Activated CD4-positive, alpha-beta T cell treated with anti-CD3 and anti-CD28 coated beads, Interleukin-2, amount 50 U/mL, for 1 hour (primary cell): ENCODE data around the gene PFKFB2.

Experiments used
- DNase-seq: peaks from one replicate; pipeline ENCODE4 v3.0.0-alpha.2; 2020

Gene PFKFB2

DNA sequence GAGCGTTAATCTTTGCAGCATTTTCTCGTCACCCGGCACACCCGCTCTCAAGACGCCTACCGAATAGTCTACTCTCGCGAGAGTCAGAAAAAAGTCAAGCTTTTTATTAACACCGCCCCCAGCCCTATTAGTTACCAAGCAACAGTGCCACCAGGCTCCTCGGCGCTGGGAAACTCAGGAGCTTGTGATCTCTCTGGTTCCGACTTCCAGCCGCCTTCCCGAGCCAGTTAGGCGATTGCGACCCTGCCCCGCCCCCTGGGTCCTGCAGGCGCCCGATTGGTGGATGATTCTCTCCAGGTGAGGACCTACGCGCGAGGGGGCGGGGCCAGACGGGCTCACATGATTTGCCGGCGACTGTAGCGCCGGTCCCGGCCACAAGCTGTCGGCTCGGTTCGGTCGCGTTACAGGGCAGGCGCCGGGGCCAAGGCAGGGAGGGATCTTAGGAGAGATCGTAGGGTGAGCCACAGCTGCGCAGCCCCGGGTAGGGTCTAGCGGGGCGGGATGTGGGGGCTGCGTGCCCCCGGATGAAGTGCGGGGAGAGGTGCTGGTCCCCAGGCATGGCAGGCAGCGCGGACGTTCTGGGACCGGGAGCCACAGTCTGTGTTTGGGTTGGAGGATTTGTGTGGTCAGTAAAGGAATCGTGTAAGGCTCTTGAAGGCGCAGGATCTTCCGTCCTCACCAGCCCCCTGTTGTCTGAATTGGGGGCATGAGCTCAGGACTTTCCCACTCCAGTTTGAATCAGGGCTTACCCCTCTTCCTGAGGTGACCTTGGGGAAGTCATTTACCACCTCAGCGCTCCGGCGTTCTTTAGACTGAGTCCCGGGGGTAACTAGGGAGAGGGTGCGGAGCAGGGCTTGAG, at the start of gene PFKFB2:
TSS of gene PFKFB2 (plus strand) at position 365 of the 859 bp plus-strand sequence. CDS start 1,443 bp downstream, outside the sequence.
- peak; percentile 97 for DNase-seq

DNA sequence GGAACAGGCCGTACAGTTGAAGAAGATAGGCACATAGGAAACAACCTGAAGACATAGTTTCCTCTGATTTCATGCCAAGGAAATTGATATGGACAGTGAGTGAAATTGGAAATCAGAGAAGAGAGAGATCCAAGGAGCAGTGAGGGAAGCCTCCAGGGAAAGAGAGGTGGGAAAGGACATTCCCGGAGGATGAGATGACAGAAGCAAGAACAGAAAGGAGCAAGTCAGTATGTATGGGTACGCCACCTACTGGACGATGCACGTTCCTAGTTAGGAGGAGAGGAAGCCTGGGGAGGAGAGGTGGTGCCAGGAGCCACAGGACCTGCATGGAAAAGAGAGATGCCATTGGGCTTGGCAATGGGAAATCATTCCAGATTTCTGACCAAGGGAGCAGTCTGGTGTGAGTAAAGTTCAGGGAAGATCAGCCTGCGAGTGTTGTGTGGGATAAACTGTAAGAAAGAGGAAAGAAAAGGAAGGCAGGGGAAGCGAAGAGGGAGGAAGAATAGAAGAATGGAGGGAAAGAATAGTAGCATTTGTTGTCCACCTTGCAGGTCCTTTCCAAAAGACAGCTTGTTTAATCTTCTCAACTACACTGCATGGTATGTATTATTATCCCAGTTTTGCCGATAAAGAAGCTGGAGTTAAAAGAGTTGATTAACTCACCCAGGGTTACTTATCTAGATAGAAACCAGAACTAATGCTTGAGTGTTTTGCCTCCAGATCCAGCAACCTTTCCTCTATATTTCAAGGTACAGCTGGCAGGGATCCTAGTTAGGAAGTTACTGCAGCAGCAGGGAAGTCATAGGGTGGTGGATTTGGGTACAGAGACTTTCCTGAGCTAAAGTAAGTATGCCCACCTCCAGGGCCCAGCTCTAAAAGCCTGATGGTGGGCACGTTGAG, 47.9 kb upstream of the PFKFB2 start:
- peak; percentile 36 for DNase-seq

DNA sequence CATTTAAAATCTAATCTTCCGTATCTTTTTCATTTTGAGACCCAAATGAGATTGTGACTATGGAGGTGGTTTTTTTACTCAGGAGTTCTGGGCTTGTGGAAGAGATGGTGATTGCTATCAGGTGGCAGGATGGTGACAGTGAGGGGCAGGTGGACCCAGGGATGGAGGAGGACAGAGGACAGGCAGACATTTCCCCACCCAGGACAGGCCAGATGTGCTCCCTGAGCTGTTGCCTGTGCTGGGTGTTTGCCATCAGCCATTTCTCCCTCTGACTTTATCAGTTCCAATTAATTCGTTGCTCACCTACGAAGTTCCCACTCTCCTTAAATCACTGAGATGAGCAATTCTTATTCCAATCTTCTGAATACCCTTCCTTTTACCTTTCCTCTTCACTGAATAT, 47.0 kb upstream of the PFKFB2 start:
- no peak for DNase-seq

DNA sequence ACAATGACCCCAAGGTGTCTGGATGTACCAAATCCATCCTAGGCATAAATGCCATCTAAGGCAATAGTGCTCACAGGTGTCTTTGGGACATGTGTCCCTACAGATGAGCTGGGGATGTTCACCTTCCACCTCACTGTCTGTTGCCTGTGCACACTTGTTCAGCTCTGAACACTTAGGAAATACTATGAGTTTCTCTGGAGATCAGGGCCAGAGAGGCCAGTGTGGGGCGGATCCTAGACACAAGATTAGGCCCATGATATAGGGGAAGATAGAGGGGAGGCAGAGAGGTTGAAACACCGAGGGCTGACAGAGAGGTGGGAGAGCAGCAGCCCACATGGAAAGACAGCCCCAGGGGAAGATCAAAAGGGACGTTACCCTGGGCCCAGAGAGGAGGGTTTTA, 46.2 kb upstream of the PFKFB2 start:
- DNase-seq = no peak

- no peak for DNase-seq
These were observed 45.6 kb upstream of the PFKFB2 start for GRCh38 chr1:207007352-207008033.

DNA sequence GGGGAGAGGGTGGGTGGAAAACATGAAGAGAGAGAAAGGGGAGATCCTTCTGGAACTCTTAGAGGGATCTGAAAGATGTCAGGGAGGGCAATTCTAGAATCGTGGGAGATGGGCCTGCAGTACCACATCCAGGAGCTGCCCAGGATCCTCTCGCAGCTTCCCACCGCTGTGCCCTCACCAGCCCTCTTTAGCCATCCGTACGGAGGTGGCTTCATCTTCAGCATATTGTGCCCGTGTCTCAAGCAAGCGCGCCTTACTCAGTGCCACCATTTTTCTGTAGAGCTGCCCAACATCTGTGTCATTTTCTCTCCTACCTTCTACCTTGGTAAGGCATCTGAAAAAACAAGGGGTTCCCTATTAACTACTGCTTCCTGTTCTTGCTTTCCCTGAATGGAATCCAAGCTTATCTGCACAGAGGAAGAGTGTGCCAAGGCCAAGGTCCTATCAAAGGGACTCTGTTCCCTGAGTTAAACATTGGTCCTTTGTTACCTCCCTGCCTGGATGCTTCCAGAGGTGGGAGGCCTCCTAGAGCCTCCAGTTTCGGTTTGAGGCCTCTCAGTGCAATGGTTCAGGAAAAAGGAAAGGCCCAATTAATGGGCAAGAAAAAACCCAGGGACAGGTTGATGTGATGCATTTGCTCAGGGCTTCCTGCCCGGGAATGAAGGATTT, 43.8 kb upstream of the PFKFB2 start:
- DNase-seq = no peak

DNA sequence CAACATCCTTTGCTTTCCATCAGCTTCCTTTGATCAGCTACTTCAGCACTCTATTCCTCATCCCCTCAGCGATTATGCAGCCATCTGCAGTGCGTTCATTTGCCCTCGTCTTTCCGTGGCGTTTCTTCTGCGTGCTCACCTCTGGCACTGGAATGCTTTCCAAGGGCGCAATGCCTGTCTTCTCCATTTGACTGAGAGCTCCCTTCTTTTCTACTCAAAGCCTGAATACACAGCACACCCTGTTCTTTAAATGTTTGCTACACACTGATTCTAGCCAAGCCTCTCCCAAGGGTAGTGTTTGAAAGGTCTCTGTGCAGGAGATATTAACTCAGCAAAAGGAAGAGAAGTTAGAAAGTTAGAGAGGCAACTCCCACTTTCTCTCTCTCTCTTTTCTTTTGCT, 43.1 kb upstream of the PFKFB2 start:
- no peak for DNase-seq

DNA sequence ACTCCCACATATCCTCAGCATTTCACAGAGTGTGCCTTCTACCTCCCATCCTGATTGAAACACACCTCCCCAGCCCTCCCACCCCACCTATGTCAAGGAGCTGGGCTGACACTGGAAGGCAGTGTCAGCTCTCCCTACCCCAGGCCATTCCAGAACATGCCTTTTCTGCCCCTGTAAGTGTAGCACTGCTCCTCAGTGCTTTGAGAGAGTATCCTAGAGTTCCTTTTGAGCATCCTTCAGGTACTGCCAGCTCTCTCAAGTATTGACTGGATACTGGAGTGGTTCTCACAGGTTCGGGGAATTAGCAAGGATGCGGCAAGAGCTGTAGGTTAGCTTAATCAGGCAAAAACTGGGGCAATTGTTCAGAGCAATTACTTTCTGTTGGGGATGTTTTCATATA, 42.3 kb upstream of the PFKFB2 start:
- DNase-seq = no peak

GRCh38 chr1:207013321-207014085, 39.6 kb upstream of the PFKFB2 start:
- DNase-seq = no peak

GRCh38 chr1:207014728-207015127, 38.3 kb upstream of the PFKFB2 start:
- DNase-seq = no peak

GRCh38 chr1:207015791-207016190, 37.3 kb upstream of the PFKFB2 start:
- no peak for DNase-seq

DNA sequence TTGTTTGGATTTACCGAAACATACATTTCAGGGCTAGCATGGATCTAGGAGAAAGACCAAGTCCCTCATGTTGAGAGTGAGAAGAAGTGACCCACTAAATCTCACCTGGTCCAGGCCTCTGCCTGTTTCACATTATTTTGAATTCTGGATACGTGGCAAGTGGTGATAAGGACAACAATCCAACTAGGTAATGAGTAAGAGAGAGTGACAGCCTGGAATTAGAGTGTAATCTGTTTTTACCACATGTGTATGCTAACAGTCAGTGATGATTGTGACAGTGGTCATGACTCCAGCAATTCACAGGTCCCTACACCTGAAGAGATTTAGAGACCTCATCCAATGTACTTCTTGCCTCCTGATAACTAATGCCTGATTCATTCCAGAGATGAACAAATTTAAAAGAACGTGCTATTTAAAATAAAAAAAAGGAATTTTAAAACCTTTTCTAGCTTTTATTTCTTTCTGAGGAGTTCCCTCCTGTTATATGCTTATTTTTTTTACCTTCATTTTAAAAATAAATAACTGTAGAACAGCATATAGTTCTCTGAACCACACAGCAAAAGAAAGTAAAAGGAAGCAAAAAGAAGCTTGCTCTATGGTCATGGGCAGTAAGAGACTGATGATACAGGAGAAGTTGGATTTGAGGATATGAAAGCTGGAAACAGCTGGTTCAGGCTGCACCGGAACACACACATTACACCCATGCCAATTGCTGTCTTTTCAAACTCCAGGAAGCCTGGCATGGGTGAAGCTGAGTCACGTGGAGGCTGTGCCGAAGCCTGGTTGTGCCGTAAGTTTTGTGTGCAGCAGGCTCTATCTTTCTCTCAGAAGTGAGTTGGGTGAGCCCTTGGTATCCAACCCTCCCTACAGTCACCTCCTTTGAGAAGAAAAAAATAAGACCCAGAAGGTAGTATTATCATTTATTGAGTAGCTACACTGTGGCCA, 35.2 kb upstream of the PFKFB2 start:
- DNase-seq = no peak

DNA sequence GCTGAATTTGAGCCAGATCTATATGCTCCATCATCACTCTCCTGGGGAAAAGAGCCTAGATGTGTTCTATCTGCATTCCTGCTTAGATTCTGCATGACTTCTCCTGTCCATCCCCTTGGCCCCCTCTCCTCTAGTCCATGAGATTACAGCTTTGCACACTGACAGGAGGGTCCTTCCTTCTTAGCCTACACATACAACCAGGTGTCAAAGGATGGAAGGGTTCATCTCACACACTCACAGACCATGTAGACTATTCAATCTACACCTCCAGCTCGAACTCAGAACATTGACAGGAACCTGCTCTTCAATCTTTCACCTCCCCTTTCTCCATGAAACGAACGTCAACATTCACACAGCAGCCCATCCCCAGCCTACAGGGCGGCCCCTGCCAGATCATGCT, 34.4 kb upstream of the PFKFB2 start:
- no peak for DNase-seq

GRCh38 chr1:207019161-207019560, 33.9 kb upstream of the PFKFB2 start:
- DNase-seq = no peak

DNA sequence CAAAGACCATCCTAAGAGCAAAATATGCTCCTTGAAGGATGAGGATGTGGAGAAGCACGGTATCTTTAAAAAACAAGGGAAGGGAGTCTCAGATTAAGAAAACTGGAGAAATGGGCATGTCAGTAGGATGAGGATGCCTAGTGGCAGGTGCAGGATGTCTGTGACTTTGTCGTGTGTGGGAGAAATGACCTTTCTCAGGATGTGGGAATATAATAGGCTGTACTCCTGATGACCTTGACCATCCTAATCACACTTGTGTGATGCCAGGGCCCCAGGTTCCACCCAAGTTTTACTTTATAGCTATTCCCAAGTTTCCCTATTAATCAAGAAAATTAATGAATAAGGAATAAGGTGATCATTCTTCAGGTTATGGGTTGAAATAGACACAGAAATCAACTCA, 33.4 kb upstream of the PFKFB2 start:
- DNase-seq = no peak

DNA sequence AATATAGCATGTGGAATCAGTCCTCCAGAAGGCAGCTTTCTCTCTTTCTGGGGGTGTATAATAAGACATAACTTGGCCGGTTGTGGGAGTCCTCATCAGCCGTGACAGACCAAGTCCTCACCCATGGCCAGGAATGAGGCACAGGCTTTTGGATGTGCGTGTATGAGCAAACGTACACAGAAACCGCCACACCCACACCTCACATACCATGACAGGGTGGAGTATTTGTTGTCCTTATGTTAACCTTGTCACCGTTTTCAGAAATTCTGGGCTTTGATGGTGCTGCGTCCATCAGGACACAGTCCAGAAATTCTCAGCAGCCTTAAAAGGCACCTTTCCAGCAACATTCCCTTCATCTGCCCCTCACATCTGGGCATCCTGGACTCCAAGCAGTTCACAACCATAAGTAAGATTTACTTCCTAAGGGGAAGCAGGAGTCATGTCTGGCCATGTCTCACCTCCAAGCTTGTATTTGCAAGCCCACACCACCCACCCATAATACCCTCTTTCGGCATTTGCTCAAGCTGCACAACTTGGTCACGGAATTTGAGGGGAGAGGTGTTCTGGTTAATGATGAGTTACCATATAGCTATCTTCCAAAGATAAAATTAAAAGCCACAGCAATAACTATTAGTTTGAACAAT, 32.9 kb upstream of the PFKFB2 start:
- no peak for DNase-seq

GRCh38 chr1:207020709-207021107, 32.4 kb upstream of the PFKFB2 start:
- DNase-seq = no peak

DNA sequence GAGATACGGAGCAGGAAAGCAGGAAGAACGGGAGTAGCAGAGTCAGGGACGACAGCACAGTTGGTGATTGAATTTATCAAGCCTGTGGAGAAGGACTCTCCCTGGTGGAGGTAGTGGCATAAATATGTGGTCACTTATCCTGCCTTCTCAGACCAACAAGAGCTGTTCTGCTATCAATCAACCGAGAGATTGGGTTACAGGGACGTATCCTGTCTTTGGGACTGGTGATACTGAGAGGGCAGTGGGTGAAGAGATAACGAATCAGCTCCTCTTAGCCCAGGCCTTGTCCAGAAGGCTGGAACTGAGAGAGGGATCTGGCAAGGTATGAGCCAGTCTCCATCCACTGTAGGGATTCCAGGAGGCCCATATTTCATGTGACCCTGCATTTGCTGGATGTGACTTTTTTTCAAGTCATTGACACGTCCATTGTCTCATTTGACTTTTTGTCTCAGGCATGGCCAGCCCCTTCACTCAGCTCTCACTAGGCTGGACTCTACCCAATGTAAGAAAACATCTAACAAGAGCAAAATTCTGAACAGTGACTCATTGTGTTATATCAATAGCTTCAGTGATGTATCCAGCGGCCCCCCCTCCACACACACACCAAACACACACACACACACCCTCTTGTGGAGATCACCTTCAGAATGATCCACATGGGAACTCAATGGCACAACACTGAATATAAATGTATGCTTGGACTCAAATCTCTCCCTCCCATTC, 31.8 kb upstream of the PFKFB2 start:
- DNase-seq = no peak

DNA sequence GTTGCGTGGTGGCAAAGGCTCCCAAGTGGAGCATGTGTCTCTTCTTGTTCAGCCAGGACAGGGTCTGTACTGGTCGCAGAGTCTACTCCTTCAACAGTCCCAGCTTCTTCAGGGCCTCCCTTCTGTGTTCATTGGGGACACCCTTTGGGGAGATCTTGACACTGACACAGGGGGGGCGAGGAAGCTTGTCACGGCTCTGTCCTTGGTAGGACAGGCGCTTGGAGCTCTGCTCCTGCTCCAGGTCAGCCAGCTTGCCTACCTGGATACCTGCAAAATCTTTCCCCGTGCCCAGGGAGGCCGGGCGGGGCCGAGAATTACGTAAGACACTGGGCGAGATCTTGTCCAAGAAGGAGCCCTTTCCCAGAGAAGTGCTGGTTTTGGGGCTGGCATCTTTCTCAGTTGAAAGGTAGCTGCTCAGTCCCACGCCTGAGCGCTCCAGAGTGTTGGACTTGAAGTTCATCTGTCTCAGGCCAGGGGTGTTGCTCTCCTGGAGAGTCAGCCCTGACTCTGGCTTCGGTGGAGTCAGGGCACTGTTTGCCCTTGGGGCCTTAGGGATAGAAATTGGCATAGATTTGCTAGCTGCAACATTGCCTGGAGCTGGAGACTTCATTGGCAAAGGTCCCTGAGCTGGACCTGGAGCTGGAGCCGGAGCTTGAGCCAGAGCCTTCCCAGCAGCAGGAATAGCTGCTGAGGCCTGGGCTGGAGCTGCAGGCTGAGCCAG, 31.0 kb upstream of the PFKFB2 start:
- no peak for DNase-seq
